Activated T-cell treated with anti-CD3 and anti-CD28 coated beads for 24 hours (primary cell): Measurements from ENCODE around the gene ZNF592.
"Not testable (repeated sequence)": the region's sequence is repeated elsewhere in the genome, so short reads cannot be mapped to it uniquely, and the experiment has no call there.

Source experiments
- DNase-seq: peaks from one replicate; pipeline ENCODE4 v3.0.0-alpha.2; 2020; ENCODE audit warnings: low read depth

ZNF592 gene

GRCh38 chr15:84748274-84749110 lies at the start of gene ZNF592:
Gene ZNF592, plus strand, starts transcription at chr15:84748592. Its CDS starts 34,084 bp downstream, at chr15:84782676.
- peak; percentile 72 for DNase-seq

GRCh38 chr15:84699538-84700191 lies 48.7 kb upstream of the ZNF592 start:
- DNase-seq: no peak

DNA sequence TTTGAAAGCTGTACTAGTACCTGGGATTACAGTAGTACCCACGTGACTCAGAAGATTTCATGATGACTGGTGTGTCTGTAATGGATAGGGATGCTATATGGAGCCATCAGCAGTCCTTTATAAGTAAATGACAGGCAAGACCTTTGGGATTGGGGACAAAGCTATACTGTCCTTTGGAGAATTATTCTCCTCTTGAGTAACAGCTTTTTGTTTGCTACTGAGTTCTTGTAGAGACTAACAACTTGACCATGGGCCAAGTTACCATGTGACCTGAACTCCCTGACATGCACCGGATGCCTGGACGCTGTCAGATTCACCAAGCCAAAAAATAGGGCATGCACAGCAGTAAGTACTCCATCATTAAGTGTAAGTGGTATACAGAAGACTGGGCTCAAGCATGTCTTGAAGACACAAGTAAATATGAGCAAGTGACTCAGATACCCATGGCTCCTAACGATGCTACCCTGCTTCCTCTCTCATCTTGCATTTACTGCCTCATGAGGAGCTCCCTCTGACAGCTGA lies 45.4 kb upstream of the ZNF592 start:
- DNase-seq: no peak

- no peak for DNase-seq
Measured at GRCh38 chr15:84703808-84704207, 44.6 kb upstream of the ZNF592 start.

DNA sequence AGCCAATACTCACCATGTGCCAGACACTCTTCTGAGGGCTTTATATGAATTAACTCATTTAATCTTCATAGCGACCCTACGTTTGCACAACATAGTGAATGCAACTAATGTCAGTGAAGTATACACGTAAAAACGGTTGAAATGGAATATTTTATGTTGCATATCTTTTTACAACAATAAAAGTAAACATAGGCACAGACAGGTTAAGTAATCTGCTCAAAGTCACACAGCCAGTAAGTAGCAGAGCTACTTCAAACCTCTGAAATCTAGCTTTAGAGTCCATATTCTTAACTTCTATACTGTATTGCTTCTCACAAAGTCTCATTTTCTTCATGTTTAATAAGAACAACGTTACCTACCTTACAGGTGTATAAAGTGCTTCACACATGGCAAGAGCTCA lies 34.0 kb upstream of the ZNF592 start:
- DNase-seq: no peak

DNA sequence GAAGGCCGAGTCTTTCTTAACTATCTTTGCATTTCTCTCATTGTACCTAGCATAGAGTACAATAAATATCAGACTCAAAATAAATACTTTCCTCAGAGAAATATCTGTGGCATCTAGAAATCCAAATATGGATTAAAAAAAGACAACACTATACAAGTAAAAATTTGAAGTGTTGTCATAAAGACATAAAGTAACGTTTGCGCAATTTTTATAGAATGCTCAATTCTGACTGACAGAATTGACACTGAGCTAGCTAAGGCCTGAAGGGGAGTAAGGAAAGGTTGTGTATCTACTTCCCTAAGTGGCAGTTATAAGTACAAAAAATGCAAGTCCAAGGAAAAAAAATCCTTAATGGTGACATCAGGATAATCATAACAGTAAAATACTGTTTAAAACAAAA lies 33.6 kb upstream of the ZNF592 start:
- no peak for DNase-seq

GRCh38 chr15:84715441-84716035 lies 32.9 kb upstream of the ZNF592 start:
- peak; percentile 48 for DNase-seq

DNA sequence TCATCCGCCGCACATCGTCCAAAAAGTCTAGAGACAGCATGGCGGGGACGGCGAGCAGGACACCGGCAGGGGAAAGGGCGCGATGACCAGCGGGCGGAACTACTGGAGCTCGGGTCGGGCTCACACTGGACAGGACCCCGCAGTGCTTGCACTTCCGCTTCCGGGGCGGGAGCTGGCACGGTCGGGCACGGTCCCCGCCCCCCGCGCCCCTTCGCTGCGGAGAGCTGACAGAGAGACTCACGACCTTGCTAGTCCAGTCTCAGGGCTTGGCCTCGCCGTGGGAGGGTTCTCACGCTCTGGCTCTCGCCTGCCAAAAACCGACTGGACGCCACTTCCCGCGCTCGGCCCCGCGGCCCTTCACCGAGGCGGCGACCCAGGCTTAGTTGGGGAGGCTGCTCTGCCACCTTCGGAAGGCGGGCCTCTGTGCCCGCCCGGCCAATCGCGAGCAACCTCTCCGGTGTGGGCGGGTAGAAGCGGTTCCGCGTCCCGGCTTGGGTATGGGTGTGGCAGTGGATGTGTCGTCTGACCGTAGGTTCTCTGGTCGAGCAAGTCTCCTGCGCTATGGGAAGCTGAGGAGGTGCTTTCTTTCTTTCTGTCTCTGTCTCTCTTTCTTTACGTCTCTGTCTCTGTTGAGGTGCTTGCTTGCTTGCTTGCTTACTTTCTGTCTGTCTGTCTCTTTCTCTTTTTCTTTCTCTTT lies 32.2 kb upstream of the ZNF592 start, which contains the start of gene SEC11A:
Gene SEC11A, minus strand, starts transcription at position 104 of the 697 bp plus-strand sequence. Its CDS starts 64 bp downstream, at position 40.
- peak; percentile 88 for DNase-seq

GRCh38 chr15:84721371-84721770 lies 27.0 kb upstream of the ZNF592 start:
- DNase-seq: no peak

DNA sequence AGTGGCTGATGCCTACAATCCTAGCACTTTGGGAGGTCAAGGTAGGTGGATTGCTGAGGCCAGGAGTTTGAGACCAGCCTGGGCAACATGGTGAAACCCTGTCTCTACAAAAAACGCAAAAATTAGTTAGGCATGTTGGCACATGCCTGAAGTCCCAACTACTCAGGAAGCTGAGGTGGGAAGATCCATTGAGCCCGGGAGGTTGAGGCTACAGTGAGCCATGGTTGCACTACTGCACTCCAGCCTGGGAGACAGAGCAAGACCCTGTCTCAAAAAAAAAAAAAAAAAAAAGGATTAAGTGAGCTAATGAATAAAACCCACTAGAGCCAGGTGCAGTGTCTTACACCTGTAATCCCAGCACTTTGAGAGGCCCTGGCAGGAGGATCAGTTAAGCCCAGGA lies 25.8 kb upstream of the ZNF592 start:
- no peak for DNase-seq

DNA sequence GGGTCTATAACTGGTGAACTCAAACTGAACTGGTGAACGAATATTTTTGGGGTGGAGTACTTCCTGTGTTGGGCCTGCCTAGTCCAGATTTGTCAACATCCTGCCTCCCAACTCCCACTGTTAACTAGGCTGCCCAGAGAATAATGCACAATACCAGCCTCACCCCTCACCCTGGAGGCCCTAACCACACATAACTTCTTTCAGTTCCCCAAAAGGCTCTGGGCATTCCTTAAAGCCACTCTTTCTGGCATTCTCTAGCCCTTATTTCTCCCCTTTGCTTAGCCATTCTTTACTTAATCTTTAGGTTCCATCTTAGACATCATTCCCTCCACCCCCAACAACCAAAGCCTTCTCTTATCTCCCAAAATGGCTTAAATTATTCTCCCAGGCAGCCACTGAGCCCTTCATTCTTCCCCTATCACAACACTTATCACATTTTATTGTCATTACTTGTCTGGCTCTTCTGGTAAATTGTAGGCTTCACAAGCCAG lies 23.3 kb upstream of the ZNF592 start:
- no peak for DNase-seq

- DNase-seq: no peak
Measured at GRCh38 chr15:84727429-84727828, 21.0 kb upstream of the ZNF592 start.

DNA sequence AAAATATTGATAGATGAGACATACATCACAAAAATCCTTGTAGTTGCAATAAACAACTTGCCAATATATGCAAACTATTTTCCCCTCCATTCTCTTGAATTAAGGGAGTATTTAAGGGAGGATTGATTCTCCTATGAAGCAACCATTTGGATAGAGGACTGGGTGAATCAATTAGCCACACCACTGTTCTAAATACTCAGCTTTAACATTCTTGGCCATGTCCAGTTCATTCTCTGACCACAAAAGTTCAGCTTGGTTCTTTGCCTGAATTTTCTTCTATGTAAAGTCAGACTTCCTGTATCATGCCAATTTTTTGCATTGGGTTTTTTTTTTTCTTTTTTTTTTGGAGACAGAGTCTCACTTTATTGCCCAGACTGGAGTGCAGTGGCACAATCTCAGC lies 16.6 kb upstream of the ZNF592 start:
- DNase-seq: no peak

GRCh38 chr15:84734794-84735479 lies 13.5 kb upstream of the ZNF592 start:
- DNase-seq: peak; percentile 66

- DNase-seq: not testable (repeated sequence)
Measured at GRCh38 chr15:84735480-84736061, 12.8 kb upstream of the ZNF592 start.

DNA sequence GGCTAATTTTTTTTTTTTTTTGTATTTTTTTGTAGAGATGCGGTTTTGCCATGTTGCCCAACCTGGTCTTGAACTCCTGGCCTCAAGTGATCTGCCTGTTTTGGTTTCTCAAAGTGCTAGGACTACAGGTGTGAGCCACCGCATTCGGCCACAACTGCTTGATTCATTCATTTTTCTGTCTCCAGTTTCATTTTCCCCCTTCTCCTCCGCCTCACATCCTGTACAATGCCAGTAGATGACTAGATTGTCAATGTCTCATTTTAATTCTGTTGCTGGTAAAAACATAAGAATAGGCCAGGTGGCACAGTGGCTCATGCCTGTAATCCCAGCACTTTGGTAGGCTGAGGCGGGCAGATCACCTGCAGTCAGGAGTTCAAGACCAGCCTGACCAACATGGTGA lies 12.0 kb upstream of the ZNF592 start:
- DNase-seq: peak; percentile 64

DNA sequence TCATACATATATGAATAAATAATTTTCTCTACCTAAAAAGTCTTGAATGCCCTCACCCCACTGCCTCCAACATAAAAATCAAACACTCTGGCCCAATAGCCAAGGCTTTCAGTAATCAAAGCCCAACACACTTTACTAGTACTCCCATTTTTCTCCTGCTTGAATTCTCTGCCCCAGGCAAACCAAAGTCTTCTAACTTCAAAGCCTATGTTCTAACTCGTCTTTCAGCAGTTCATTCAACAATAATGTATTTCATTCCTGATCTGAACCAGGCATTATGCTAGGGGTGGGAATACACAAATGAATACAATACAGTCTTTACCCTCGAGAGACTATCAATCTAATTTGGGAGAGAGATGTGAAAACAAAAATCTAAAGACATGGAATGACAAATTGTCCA lies 11.4 kb upstream of the ZNF592 start:
- DNase-seq: no peak

- no peak for DNase-seq
Measured at GRCh38 chr15:84740691-84741090, 7.7 kb upstream of the ZNF592 start.

DNA sequence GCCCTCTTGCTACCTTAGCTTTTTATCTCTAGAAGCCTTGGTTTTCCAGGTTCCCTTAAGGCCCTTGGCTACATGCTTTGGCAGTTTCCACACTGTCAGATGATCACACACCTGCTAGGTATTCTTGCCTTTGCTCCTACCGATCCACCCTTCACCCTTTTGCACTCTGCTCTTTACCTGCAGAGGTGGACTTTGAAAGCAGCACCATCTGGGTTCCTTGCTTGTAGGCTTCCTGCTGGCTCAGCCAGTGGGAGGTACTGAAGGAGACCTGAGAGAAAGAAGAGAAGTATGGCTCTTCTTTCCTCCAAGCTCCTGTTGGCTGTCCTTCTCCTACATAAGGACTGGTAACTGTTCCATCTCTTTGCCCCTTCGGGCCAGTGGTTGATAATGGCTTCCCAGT lies 7.3 kb upstream of the ZNF592 start:
- DNase-seq: no peak

DNA sequence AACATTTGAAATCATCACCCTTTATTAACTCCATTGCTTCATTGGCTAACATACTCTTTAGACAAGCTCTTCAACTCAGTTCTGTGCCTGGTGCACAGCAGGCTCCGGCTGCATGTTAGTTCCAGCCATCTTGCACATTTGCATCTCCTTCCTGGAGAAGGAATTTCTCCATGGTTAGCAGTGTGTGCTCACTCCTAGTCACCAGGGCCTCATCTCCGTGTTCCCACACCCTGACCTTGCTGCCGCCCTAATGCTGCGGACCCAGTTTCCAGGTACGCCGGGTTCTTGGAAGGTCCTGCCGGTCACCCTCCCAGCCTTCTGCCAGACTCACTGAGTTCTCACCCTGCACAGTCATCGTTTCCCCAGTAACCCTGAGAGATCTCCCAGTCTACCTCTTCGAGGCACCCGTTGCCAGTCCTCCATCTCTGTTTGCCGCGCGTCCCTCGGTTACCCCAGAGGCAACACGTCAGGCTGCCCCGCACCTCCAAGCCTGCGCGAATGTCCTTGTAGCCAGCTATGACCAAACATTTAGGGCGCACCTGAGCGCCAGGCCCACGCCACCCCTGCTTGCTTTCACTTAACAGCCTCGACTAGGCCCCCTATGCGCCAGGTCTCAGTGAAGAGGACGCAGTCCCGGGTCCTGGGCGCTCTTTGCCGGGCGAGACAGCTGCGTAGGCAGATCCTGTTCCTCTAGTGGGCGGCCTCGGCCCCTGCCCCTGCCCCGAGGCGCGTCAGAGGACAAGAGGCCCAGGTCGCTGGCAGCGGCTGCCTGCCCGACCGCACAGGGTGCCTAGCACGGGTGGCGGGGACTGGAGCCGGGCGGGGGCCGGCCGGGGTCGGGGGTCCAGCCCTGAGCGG lies 747 bp upstream of the ZNF592 start:
- DNase-seq: peak; percentile 55
